Measurements from ENCODE around the gene OSBPL2.

DNA sequence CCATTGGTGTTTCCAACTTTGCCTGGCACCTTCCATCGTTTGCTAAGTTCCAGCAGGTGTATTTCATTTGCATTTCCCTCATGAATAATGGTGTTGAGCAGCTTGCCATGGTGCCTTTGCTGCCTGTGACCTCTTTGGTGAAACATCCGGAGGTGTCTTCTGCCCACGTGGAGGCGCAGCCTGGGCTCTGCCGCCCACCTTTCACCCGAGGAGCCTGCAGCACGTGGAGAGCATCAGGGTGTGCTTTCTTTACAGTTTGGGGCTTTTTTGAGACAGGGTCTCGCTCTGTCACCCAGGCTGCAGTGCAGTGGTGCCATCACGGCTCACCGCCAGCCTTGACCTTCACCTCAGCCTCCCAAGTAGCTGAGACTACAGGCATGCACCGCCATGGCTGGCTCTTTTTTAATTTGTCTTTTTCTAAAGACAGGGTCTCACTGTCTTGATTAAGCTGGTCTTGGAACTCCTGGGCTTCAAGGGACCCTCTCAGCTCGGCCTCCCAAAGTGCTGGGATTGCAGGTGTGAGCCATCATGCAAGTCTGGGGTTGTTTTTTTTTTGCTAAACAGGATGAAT lies 61.4 kb downstream of the OSBPL2 start:
- TF ChIP-seq CTCF (IDR thresholded peaks at IDR 0.05) = no peak
- no peak for TF ChIP-seq EZH2 (IDR thresholded peaks at IDR 0.05; ENCODE audit: borderline replicate concordance, insufficient read depth, low read depth, low read length, poor library complexity, severe bottlenecking)
